ENCODE measurements around the gene BDNF. TPM values are rescaled to one million over a fixed set of nuclear protein-coding genes. Genes with fewer than 3 reads are reported as not detected.
"Not testable (repeated sequence)": the region's sequence is repeated elsewhere in the genome, so short reads cannot be mapped to it uniquely, and the experiment has no call there.

Gene BDNF
- total RNA-seq, 1 donor from 2014 or later = 4.3 TPM

- no peak overlapping the region for H3K4me3 ChIP-seq
- TF ChIP-seq, protein P1, sequence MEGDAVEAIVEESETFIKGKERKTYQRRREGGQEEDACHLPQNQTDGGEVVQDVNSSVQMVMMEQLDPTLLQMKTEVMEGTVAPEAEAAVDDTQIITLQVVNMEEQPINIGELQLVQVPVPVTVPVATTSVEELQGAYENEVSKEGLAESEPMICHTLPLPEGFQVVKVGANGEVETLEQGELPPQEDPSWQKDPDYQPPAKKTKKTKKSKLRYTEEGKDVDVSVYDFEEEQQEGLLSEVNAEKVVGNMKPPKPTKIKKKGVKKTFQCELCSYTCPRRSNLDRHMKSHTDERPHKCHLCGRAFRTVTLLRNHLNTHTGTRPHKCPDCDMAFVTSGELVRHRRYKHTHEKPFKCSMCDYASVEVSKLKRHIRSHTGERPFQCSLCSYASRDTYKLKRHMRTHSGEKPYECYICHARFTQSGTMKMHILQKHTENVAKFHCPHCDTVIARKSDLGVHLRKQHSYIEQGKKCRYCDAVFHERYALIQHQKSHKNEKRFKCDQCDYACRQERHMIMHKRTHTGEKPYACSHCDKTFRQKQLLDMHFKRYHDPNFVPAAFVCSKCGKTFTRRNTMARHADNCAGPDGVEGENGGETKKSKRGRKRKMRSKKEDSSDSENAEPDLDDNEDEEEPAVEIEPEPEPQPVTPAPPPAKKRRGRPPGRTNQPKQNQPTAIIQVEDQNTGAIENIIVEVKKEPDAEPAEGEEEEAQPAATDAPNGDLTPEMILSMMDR (IDR thresholded peaks at IDR 0.05) = no peak
- H3K4me1 ChIP-seq = no peaks in the 10 kb centered on the region
- intact Hi-C loops (cut with DNase I) = no loop called here
- H3K27ac ChIP-seq = no peak overlapping the region
- ATAC-seq = peak; percentile 47
- DNase-seq = no peak
- no peaks in the 10 kb centered on the region for H3K36me3 ChIP-seq
- no peaks in the 10 kb centered on the region for H3K9me3 ChIP-seq
- no peaks in the 10 kb centered on the region for H3K27me3 ChIP-seq
Observed at GRCh38 chr11:27640954-27641353, 59.3 kb downstream of the BDNF start.

GRCh38 chr11:27635567-27636037 lies 64.7 kb downstream of the BDNF start:
- no peak for ATAC-seq
- Histone ChIP-seq H3K9me3 (no peaks in the 10 kb centered on the region), H3K36me3 (no peaks in the 10 kb centered on the region), H3K4me3 (no peak overlapping the region), H3K27ac (no peak overlapping the region), H3K27me3 (no peaks in the 10 kb centered on the region), H3K4me1 (no peaks in the 10 kb centered on the region)
- TF ChIP-seq, protein P1 (IDR thresholded peaks at IDR 0.05) = no peak
- intact Hi-C loops (cut with DNase I) = no loop called here
- DNase-seq = no peak

DNA sequence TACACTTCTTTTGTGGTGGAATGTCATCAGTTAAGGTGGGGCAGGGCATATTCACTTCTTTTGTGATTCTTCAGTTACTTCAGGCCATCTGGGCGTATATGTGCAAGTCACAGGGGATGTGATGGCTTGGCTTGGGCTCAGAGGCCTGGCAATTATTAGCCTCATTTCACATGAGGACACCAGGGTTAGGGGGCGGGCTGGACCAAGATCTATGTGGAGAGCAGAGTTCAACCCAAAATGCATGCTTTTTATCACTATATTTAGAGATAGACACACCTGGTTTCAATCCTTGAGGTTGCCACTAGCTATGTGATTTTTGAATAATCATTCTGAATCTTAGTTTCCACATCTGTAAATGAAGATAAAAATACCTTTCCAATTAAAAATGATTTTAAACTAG lies 65.5 kb downstream of the BDNF start:
- ATAC-seq; H3K4me3 ChIP-seq; intact Hi-C loops (cut with DNase I); H3K27ac ChIP-seq; H3K36me3 ChIP-seq; H3K9me3 ChIP-seq; H3K4me1 ChIP-seq; H3K27me3 ChIP-seq; DNase-seq: not testable (repeated sequence)

GRCh38 chr11:27634282-27634681 lies 66.0 kb downstream of the BDNF start:
- H3K27ac ChIP-seq; H3K27me3 ChIP-seq; ATAC-seq; H3K4me3 ChIP-seq; DNase-seq; H3K36me3 ChIP-seq; H3K4me1 ChIP-seq; intact Hi-C loops (cut with DNase I); H3K9me3 ChIP-seq: not testable (repeated sequence)

DNA sequence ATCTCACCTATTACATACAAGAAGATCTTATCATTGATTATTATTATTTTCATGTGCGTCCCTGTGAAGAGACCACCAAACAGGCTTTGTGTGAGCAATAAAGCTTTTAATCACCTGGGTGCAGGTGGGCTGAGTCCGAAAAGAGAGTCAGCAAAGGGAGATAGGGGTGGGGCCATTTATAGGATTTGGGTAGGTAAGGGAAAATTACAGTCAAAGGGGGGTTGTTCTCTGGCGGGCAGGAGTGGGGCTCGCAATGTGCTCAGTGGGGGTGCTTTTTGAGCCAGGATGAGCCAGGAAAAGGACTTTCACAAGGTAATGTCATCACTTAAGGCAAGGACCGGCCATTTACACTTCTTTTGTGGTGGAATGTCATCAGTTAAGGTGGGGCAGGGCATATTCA lies 71.2 kb downstream of the BDNF start:
- intact Hi-C loops (cut with DNase I); H3K27me3 ChIP-seq; H3K9me3 ChIP-seq; H3K27ac ChIP-seq; H3K4me1 ChIP-seq; DNase-seq; H3K4me3 ChIP-seq; H3K36me3 ChIP-seq; ATAC-seq: not testable (repeated sequence)

DNA sequence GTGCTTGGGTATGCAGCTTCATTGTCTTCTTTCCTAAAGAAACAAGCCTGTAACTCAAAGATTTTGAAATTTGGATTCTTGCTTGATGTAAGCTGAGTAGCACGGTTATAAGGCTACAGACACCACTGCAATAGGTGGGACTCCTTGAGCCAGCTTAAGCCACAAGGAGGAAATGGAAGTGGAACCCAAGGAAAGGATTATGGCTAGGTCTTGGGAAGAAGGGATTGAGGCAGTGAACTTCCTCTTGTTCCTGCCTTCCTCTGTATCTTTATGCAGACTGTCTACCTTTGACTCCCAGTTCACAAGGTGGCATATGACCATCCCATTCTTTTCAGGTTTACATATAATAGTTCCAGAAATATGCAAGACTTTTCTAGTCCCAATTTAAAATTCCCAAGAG lies 72.3 kb downstream of the BDNF start:
- TF ChIP-seq, protein P1 (IDR thresholded peaks at IDR 0.05) = no peak
- DNase-seq = no peak
- H3K27ac ChIP-seq = no peak overlapping the region
- H3K9me3 ChIP-seq = no peaks in the 10 kb centered on the region
- ATAC-seq = no peak
- no peaks in the 10 kb centered on the region for H3K36me3 ChIP-seq
- no peaks in the 10 kb centered on the region for H3K27me3 ChIP-seq
- no peaks in the 10 kb centered on the region for H3K4me1 ChIP-seq
- no peak overlapping the region for H3K4me3 ChIP-seq
- intact Hi-C loops (cut with DNase I) = no loop called here

- TF ChIP-seq, protein P1 (IDR thresholded peaks at IDR 0.05) = no peak
- Histone ChIP-seq H3K27me3 (no peaks in the 10 kb centered on the region), H3K4me3 (no peak overlapping the region), H3K36me3 (no peaks in the 10 kb centered on the region), H3K9me3 (no peaks in the 10 kb centered on the region), H3K27ac (no peak overlapping the region), H3K4me1 (no peaks in the 10 kb centered on the region)
- intact Hi-C loops (cut with DNase I) = no loop called here
- no peak for DNase-seq
- no peak for ATAC-seq
Observed at GRCh38 chr11:27626938-27627586, 73.2 kb downstream of the BDNF start.

All from upper lobe of right lung (tissue), 1 donor.